Measurements from ENCODE around the gene FAM83F.

FAM83F gene

GRCh38 chr22:40051322-40051721 lies 56.6 kb downstream of the FAM83F start:
- peaks cover 5% of the 10 kb centered on the region for H3K4me1 ChIP-seq (ENCODE audit: control insufficient read depth, insufficient read depth, low read length)

GRCh38 chr22:40053460-40053859 lies 58.7 kb downstream of the FAM83F start:
- H3K27ac ChIP-seq (ENCODE audit: low read length) = no peak overlapping the region
- H3K9me3 ChIP-seq (ENCODE audit: control insufficient read depth in 2 of 2, low read length in 2 of 2) = no peaks in the 10 kb centered on the region
- peaks cover 5% of the 10 kb centered on the region for H3K4me1 ChIP-seq (ENCODE audit: control insufficient read depth, insufficient read depth, low read length)

More at GRCh38 chr22:40051322-40051721, 56.6 kb downstream of the FAM83F start:
- no peak overlapping the region for H3K27ac ChIP-seq (ENCODE audit: low read length)
- no peaks in the 10 kb centered on the region for H3K36me3 ChIP-seq (ENCODE audit: control insufficient read depth in 2 of 2, insufficient read depth in 2 of 2, low read length in 2 of 2)
- H3K27me3 ChIP-seq (ENCODE audit: control insufficient read depth in 1 of 2, insufficient read depth in 2 of 2, low read length in 2 of 2) = no peaks in the 10 kb centered on the region
- H3K4me3 ChIP-seq (ENCODE audit: low read length in 2 of 2) = no peak overlapping the region
- no peaks in the 10 kb centered on the region for H3K9me3 ChIP-seq (ENCODE audit: control insufficient read depth in 2 of 2, low read length in 2 of 2)
- no peak overlapping the region for H3K9ac ChIP-seq (ENCODE audit: low read length in 2 of 2)

GRCh38 chr22:40054486-40054885 lies 59.7 kb downstream of the FAM83F start:
- Histone ChIP-seq H3K4me1 (ENCODE audit: control insufficient read depth, insufficient read depth, low read length) (peaks cover 5% of the 10 kb centered on the region), H3K9me3 (ENCODE audit: control insufficient read depth in 2 of 2, low read length in 2 of 2) (no peaks in the 10 kb centered on the region), H3K4me3 (ENCODE audit: low read length in 2 of 2) (no peak overlapping the region), H3K36me3 (ENCODE audit: control insufficient read depth in 2 of 2, insufficient read depth in 2 of 2, low read length in 2 of 2) (no peaks in the 10 kb centered on the region), H3K27ac (ENCODE audit: low read length) (no peak overlapping the region), H3K9ac (ENCODE audit: low read length in 2 of 2) (no peak overlapping the region), H3K27me3 (ENCODE audit: control insufficient read depth in 1 of 2, insufficient read depth in 2 of 2, low read length in 2 of 2) (no peaks in the 10 kb centered on the region)

More at GRCh38 chr22:40053460-40053859, 58.7 kb downstream of the FAM83F start:
- Histone ChIP-seq H3K27me3 (ENCODE audit: control insufficient read depth in 1 of 2, insufficient read depth in 2 of 2, low read length in 2 of 2) (no peaks in the 10 kb centered on the region), H3K36me3 (ENCODE audit: control insufficient read depth in 2 of 2, insufficient read depth in 2 of 2, low read length in 2 of 2) (no peaks in the 10 kb centered on the region), H3K9ac (ENCODE audit: low read length in 2 of 2) (no peak overlapping the region), H3K4me3 (ENCODE audit: low read length in 2 of 2) (no peak overlapping the region)

- no peaks in the 10 kb centered on the region for H3K9me3 ChIP-seq (ENCODE audit: control insufficient read depth in 2 of 2, low read length in 2 of 2)
- no peak overlapping the region for H3K9ac ChIP-seq (ENCODE audit: low read length in 2 of 2)
- no peaks in the 10 kb centered on the region for H3K27me3 ChIP-seq (ENCODE audit: control insufficient read depth in 1 of 2, insufficient read depth in 2 of 2, low read length in 2 of 2)
- H3K27ac ChIP-seq (ENCODE audit: low read length) = no peak overlapping the region
- H3K4me1 ChIP-seq (ENCODE audit: control insufficient read depth, insufficient read depth, low read length) = peaks cover 5% of the 10 kb centered on the region
- H3K4me3 ChIP-seq (ENCODE audit: low read length in 2 of 2) = no peak overlapping the region
- H3K36me3 ChIP-seq (ENCODE audit: control insufficient read depth in 2 of 2, insufficient read depth in 2 of 2, low read length in 2 of 2) = no peaks in the 10 kb centered on the region
Observed at GRCh38 chr22:40055143-40055883, 60.6 kb downstream of the FAM83F start.

GRCh38 chr22:40056154-40056553 lies 61.4 kb downstream of the FAM83F start:
- no peak overlapping the region for H3K9ac ChIP-seq (ENCODE audit: low read length in 2 of 2)
- no peak overlapping the region for H3K4me3 ChIP-seq (ENCODE audit: low read length in 2 of 2)
- no peak overlapping the region for H3K27ac ChIP-seq (ENCODE audit: low read length)
- peaks cover 3% of the 10 kb centered on the region for H3K4me1 ChIP-seq (ENCODE audit: control insufficient read depth, insufficient read depth, low read length)
- no peaks in the 10 kb centered on the region for H3K9me3 ChIP-seq (ENCODE audit: control insufficient read depth in 2 of 2, low read length in 2 of 2)
- H3K27me3 ChIP-seq (ENCODE audit: control insufficient read depth in 1 of 2, insufficient read depth in 2 of 2, low read length in 2 of 2) = no peaks in the 10 kb centered on the region
- no peaks in the 10 kb centered on the region for H3K36me3 ChIP-seq (ENCODE audit: control insufficient read depth in 2 of 2, insufficient read depth in 2 of 2, low read length in 2 of 2)

GRCh38 chr22:40056559-40056958 lies 61.8 kb downstream of the FAM83F start:
- Histone ChIP-seq H3K4me3 (ENCODE audit: low read length in 2 of 2) (no peak overlapping the region), H3K36me3 (ENCODE audit: control insufficient read depth in 2 of 2, insufficient read depth in 2 of 2, low read length in 2 of 2) (no peaks in the 10 kb centered on the region), H3K9ac (ENCODE audit: low read length in 2 of 2) (no peak overlapping the region), H3K27ac (ENCODE audit: low read length) (no peak overlapping the region), H3K9me3 (ENCODE audit: control insufficient read depth in 2 of 2, low read length in 2 of 2) (no peaks in the 10 kb centered on the region), H3K4me1 (ENCODE audit: control insufficient read depth, insufficient read depth, low read length) (no peaks in the 10 kb centered on the region), H3K27me3 (ENCODE audit: control insufficient read depth in 1 of 2, insufficient read depth in 2 of 2, low read length in 2 of 2) (no peaks in the 10 kb centered on the region)

GRCh38 chr22:40057652-40058051 lies 62.9 kb downstream of the FAM83F start:
- Histone ChIP-seq H3K4me1 (ENCODE audit: control insufficient read depth, insufficient read depth, low read length) (no peaks in the 10 kb centered on the region), H3K9me3 (ENCODE audit: control insufficient read depth in 2 of 2, low read length in 2 of 2) (no peaks in the 10 kb centered on the region), H3K36me3 (ENCODE audit: control insufficient read depth in 2 of 2, insufficient read depth in 2 of 2, low read length in 2 of 2) (no peaks in the 10 kb centered on the region), H3K9ac (ENCODE audit: low read length in 2 of 2) (no peak overlapping the region), H3K27ac (ENCODE audit: low read length) (no peak overlapping the region), H3K27me3 (ENCODE audit: control insufficient read depth in 1 of 2, insufficient read depth in 2 of 2, low read length in 2 of 2) (no peaks in the 10 kb centered on the region), H3K4me3 (ENCODE audit: low read length in 2 of 2) (no peak overlapping the region)

GRCh38 chr22:40058265-40058664 lies 63.5 kb downstream of the FAM83F start:
- no peaks in the 10 kb centered on the region for H3K9me3 ChIP-seq (ENCODE audit: control insufficient read depth in 2 of 2, low read length in 2 of 2)
- H3K4me1 ChIP-seq (ENCODE audit: control insufficient read depth, insufficient read depth, low read length) = no peaks in the 10 kb centered on the region
- H3K4me3 ChIP-seq (ENCODE audit: low read length in 2 of 2) = no peak overlapping the region
- H3K27ac ChIP-seq (ENCODE audit: low read length) = no peak overlapping the region
- no peaks in the 10 kb centered on the region for H3K27me3 ChIP-seq (ENCODE audit: control insufficient read depth in 1 of 2, insufficient read depth in 2 of 2, low read length in 2 of 2)
- H3K9ac ChIP-seq (ENCODE audit: low read length in 2 of 2) = no peak overlapping the region
- H3K36me3 ChIP-seq (ENCODE audit: control insufficient read depth in 2 of 2, insufficient read depth in 2 of 2, low read length in 2 of 2) = no peaks in the 10 kb centered on the region

GRCh38 chr22:40065981-40066380 lies 71.2 kb downstream of the FAM83F start:
- H3K27ac ChIP-seq (ENCODE audit: low read length) = no peak overlapping the region
- no peak overlapping the region for H3K9ac ChIP-seq (ENCODE audit: low read length in 2 of 2)
- H3K9me3 ChIP-seq (ENCODE audit: control insufficient read depth in 2 of 2, low read length in 2 of 2) = no peaks in the 10 kb centered on the region
- no peaks in the 10 kb centered on the region for H3K4me1 ChIP-seq (ENCODE audit: control insufficient read depth, insufficient read depth, low read length)
- H3K4me3 ChIP-seq (ENCODE audit: low read length in 2 of 2) = no peak overlapping the region
- H3K36me3 ChIP-seq (ENCODE audit: control insufficient read depth in 2 of 2, insufficient read depth in 2 of 2, low read length in 2 of 2) = no peaks in the 10 kb centered on the region
- no peaks in the 10 kb centered on the region for H3K27me3 ChIP-seq (ENCODE audit: control insufficient read depth in 1 of 2, insufficient read depth in 2 of 2, low read length in 2 of 2)

GRCh38 chr22:40067639-40068038 lies 72.9 kb downstream of the FAM83F start:
- H3K4me1 ChIP-seq (ENCODE audit: control insufficient read depth, insufficient read depth, low read length) = no peaks in the 10 kb centered on the region
- no peaks in the 10 kb centered on the region for H3K27me3 ChIP-seq (ENCODE audit: control insufficient read depth in 1 of 2, insufficient read depth in 2 of 2, low read length in 2 of 2)
- no peak overlapping the region for H3K4me3 ChIP-seq (ENCODE audit: low read length in 2 of 2)
- no peaks in the 10 kb centered on the region for H3K9me3 ChIP-seq (ENCODE audit: control insufficient read depth in 2 of 2, low read length in 2 of 2)
- no peak overlapping the region for H3K9ac ChIP-seq (ENCODE audit: low read length in 2 of 2)
- H3K36me3 ChIP-seq (ENCODE audit: control insufficient read depth in 2 of 2, insufficient read depth in 2 of 2, low read length in 2 of 2) = no peaks in the 10 kb centered on the region
- no peak overlapping the region for H3K27ac ChIP-seq (ENCODE audit: low read length)

GRCh38 chr22:40070701-40071100 lies 75.9 kb downstream of the FAM83F start:
- Histone ChIP-seq H3K4me1 (ENCODE audit: control insufficient read depth, insufficient read depth, low read length) (no peaks in the 10 kb centered on the region), H3K27me3 (ENCODE audit: control insufficient read depth in 1 of 2, insufficient read depth in 2 of 2, low read length in 2 of 2) (no peaks in the 10 kb centered on the region), H3K9ac (ENCODE audit: low read length in 2 of 2) (no peak overlapping the region), H3K36me3 (ENCODE audit: control insufficient read depth in 2 of 2, insufficient read depth in 2 of 2, low read length in 2 of 2) (no peaks in the 10 kb centered on the region), H3K9me3 (ENCODE audit: control insufficient read depth in 2 of 2, low read length in 2 of 2) (no peaks in the 10 kb centered on the region), H3K27ac (ENCODE audit: low read length) (no peak overlapping the region), H3K4me3 (ENCODE audit: low read length in 2 of 2) (no peak overlapping the region)

All from stomach smooth muscle (tissue), 2 donors.